Fibroblast of the aortic adventitia (primary cell): ENCODE measurements around the gene TM9SF1. TPM values are rescaled to one million over a fixed set of nuclear protein-coding genes. Genes with fewer than 3 reads are reported as not detected.

Source experiments
- DNase-seq: peaks from one replicate; pipeline ENCODE4 v3.0.0-alpha.2; 2010; ENCODE audit warnings: low read depth
- H3K4me3 ChIP-seq: 2 replicates; pipeline ENCODE4 v1.5.1; 2011; ENCODE audit warnings: low read depth, mild to moderate bottlenecking, control low read depth, low read length, moderate library complexity
- CTCF ChIP-seq: IDR thresholded peaks from 2 replicates; pipeline ENCODE4 v1.5.1; 2011; ENCODE audit warnings: mild to moderate bottlenecking, low read length, control low read depth, inconsistent platforms; ENCODE audit not compliant: insufficient read depth
- total RNA-seq: library from RNA; depleted of rRNA; stranded (reverse); fragments of >200 nt; gene quantifications from 2 replicates; pipeline ENCODE4 v1.2.3, GENCODE V29; 2012; ENCODE audit warnings: low replicate concordance

TM9SF1 gene
- total RNA-seq, 1 donor = 73.9 TPM

DNA sequence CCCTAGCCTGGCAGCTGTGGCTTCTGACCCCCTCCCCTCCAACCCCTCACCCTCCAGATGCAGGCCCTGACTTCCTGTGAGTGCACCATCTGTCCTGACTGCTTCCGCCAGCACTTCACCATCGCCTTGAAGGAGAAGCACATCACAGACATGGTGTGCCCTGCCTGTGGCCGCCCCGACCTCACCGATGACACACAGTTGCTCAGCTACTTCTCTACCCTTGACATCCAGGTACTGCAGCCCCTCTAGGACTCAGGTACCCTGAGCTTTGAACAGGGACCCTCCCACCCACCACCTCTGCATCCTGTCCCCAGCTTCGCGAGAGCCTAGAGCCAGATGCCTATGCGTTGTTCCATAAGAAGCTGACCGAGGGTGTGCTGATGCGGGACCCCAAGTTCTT, 40.1 kb downstream of the TM9SF1 start:
- no peak for DNase-seq
- no peak for TF ChIP-seq CTCF
- H3K4me3 ChIP-seq = no peak overlapping the region

GRCh38 chr14:24151404-24152080, 43.7 kb downstream of the TM9SF1 start:
- no peak overlapping the region for H3K4me3 ChIP-seq
- no peak for TF ChIP-seq CTCF
- no peak for DNase-seq

- no peak for DNase-seq
- H3K4me3 ChIP-seq = no peak overlapping the region
- no peak for TF ChIP-seq CTCF
Observed at GRCh38 chr14:24150993-24151392, 44.2 kb downstream of the TM9SF1 start.

DNA sequence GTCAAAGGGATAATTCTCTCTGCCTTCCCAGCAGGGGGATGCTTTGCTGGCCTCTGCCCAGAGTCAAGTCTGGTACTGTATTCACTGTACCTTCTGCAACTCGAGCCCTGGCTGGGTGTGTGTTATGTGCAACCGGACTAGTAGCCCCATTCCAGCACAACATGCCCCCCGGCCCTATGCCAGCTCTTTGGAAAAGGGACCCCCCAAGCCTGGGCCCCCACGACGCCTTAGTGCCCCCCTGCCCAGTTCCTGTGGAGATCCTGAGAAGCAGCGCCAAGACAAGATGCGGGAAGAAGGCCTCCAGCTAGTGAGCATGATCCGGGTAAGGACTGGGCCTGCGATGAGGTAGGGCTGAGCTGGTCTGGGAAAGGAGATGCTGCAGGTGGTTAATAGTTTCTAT, 44.7 kb downstream of the TM9SF1 start:
- DNase-seq = no peak
- H3K4me3 ChIP-seq = no peak overlapping the region
- no peak for TF ChIP-seq CTCF

DNA sequence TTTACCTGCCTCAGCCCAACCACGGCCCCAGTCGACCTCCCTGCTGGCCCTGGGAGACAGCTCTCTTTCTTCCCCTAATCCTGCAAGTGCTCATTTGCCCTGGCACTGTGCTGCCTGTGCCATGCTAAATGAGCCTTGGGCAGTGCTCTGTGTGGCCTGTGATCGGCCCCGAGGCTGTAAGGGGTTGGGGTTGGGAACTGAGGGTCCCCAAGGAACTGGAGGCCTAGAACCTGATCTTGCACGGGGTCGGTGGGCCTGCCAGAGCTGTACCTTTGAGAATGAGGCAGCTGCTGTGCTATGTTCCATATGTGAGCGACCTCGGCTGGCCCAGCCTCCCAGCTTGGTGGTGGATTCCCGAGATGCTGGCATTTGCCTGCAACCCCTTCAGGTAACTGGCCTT, 45.2 kb downstream of the TM9SF1 start:
- no peak for TF ChIP-seq CTCF
- DNase-seq = no peak
- H3K4me3 ChIP-seq = no peak overlapping the region

DNA sequence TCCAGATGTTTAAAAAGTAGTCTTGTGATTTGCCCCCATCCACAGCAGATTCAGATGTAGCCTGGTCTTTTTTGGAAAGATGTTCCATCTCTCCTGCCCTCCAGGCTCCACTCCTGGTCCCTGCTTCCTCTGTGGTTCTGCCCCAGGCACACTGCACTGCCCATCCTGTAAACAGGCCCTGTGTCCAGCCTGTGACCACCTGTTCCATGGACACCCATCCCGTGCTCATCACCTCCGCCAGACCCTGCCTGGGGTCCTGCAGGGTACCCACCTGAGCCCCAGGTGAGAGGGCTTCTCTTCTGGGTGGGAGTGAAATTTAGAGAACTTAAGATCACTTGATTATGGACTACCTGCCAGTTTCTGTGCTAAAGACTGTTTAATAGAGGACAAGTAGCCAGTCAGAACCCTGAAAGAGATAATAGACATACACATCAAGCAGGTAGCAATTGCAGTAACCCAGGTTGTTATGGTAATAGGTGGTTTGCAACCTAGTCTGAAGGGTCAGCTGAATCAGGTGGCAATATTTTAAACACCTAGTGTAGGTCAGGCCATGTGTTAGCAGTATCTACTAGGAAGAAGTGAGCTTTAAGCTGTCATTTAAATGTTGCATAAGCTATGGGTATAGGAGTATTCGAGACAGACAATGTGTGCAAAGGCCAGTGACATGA, 45.8 kb downstream of the TM9SF1 start:
- H3K4me3 ChIP-seq = no peak overlapping the region
- no peak for DNase-seq
- TF ChIP-seq CTCF = no peak
